DMS114 treated with DMSO at 0.1 percent for 48 hours (cell line): ENCODE measurements around the gene AP3B1.
"Not testable (repeated sequence)": the region's sequence is repeated elsewhere in the genome, so short reads cannot be mapped to it uniquely, and the experiment has no call there.

Experiments used
- DNase-seq: peaks from one replicate; lab custom pipeline; 2025; ENCODE audit not compliant: unreplicated experiment; lab: John Stamatoyannopoulos, UW

The AP3B1 gene

DNA sequence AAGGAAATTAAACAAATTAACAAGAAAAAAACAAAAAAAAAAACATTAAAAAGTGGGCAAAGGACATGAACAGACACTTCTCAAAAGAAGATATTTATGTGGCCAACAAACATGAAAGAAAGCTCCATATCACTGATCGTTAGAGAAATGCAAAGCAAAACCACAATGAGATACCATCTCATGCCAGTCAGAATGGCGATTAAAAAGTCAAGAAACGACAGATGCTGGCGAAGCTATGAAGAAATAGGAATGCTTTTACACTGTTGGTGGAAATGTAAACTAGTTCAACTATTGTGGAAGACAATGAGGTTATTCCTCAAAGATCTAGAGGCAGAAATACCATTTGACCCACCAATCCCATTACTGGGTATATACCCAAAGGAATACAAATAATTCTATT is 223.8 kb downstream of the AP3B1 start:
- not testable (repeated sequence) for DNase-seq

DNA sequence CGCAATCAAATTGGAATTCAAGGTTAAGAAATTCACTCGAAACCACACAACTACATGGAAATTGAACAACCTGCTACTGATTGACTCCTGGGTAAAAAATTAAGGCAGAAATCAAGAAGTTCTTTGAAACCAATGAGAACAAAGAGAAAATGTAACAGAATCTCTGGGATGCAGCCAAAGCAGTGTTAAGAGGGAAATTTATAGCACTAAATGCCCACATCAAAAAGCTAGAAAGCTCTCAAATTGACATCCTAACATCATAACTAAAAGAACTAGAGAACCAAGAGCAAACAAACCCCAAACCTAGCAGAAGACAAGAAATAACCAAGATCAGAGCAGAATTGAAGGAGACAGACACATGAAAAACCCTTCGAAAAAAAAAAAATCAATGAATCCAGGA is 226.9 kb downstream of the AP3B1 start:
- DNase-seq: not testable (repeated sequence)

DNA sequence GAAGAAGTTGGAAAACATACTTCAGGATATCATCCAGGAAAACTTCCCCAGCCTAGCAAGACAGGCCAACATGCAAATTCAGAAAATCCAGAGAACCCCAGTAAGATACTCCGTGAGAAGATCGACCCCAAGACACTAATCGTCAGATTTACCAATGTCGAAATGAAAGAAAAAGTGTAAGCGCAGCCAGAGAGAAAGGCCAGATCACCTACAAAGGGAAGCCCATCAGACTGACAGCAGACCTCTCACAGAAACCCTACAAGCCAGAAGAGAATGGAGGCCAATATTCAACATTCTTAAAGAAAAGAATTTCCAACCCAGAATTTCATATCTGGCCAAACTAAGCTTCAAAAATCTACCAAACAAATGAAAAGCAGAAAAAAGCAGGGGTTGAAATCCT is 227.8 kb downstream of the AP3B1 start:
- DNase-seq: not testable (repeated sequence)

DNA sequence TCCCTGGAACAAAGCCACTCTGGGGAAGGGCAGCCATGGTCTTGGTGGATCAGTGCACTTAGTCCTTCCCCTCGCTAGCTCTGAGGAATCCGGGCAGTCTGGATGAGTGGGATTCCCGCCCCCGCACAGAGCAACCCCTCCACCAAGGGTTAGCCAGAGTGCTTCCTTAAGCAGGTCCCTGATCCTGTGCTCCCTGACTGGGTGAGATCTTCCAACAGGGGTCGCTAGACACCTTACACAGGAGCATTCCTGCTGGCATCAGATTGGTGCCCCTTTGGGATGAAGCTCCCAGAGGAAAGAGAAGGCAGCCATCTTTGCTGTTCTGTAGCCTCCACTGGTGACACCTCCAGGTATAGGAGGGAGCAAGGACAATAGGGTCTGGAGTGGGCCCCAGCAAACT is 228.8 kb downstream of the AP3B1 start:
- DNase-seq: no peak

DNA sequence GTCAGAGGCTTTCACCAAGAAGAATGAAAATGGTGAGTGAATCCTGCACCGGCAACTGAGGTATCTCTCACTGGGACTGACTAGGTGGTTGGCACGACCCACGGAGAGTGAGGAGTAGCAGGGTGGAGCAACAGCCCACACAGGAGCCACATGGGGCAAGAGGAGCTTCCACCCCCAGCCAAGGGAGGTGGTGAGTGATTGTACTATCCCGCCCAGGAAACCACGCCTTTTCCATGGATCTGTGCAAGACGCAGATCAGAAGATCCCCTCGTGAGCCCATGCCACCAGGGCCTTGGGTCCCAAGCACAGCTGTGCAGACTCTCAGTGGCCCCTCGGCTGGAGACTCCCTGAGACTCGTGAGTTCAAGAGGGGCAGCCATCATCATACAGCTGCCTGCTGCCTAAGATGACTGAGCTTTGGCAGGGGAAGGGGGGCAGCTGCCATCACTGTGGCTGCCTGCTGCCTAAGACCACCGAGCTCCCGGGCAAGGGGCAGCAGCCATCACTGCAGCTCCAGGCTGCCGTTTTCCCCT is 229.5 kb downstream of the AP3B1 start:
- DNase-seq: no peak

DNA sequence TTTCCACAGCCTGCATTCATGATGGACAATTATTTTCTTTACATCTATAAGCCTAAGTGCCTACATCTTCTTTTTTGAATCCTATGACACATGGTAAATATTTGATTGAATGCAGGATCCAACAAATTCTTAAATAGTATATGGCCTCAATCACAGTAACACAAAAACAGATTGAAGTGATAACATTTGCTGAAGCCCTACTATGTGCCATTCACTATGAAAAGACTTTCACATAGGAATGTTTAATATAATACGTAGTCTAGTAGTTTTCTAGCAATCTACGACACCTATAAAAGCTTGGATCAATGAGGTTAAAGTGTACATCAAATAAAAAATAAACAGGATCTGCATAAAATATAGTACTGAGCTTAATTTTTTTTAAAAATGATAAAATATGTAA is 231.0 kb downstream of the AP3B1 start:
- DNase-seq: no peak

DNA sequence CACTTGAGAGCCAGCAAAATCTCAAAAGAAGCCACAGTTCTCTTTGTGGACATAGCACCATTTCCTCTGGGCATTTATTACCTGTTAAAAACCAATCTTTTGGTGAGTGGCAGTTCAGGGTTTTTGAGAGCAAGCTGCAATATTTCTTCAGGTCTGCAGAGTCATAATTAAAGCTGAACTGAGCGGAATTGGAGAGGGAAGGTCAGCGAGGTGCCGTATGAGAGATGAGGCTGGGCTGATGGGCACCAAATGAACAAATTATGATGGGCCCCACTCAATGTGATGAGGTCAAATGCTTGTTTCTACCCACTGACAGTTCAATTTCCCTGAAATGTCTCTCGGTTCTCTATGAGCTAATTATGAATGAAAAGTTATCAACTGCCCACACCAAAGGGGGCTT is 231.9 kb downstream of the AP3B1 start:
- DNase-seq: no peak

DNA sequence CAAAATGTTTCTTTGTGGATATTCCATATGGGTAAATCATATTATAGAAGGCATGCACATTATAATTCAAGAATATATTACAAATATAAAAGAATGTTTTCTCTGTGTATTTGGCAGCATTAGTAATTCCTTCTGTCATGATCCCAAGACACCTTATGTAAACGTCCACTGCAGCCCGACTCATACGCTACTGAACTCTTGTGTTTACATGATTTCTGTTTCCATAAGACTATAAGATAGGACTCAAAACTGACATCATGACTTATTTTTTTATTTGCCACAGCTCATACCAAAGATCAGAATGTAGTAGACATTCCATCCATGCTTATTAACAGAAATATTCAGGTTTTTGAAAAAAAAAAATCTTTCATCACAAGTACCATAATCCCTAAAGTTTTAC is 234.1 kb downstream of the AP3B1 start:
- DNase-seq: no peak

DNA sequence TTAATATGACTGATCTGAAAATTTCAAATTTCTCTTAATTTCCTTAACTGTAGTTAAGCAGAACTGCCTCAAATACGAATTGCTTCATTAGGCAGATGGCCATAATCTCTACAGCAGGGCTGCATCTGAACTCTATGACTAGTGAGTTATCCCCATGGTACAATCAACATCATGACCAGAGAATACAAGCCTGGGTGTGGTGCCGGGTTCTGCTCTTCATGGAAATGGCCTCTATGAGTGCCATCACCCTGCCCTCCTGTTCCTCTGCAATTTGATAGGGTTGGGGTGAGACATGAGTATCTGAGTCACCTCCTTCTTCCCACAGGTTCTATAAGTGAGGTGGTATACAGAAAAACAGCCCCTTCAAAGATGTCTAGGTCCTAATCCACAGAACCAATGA is 235.9 kb downstream of the AP3B1 start:
- no peak for DNase-seq

DNA sequence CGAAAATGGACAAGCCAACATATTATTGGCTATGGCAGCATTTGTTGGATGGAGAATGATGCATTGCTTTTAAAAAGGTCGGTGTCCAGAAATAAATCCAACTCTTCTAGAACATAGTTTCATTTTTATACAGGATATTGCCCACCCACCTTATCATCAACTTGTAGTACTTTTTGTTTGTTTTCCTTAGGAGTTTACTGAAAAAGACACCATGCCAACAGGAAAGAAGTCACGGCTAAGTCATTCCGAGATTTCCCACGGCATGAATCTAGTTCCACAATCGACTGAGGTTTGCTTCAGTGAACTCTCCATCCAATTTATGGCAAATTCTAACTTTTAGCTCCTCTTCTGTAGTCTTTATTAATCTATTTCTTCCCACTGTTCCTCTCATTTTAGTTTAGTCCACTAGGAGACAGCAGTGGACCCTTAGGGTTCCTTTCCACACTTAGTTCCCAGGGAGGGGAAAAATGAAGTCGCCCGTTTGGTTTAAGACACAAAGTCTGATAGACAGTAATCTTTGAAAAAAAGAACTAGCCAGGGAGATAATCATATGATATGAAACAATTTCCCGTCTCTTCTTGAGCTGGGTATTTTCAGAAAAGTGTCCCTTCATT is 237.5 kb downstream of the AP3B1 start:
- no peak for DNase-seq

DNA sequence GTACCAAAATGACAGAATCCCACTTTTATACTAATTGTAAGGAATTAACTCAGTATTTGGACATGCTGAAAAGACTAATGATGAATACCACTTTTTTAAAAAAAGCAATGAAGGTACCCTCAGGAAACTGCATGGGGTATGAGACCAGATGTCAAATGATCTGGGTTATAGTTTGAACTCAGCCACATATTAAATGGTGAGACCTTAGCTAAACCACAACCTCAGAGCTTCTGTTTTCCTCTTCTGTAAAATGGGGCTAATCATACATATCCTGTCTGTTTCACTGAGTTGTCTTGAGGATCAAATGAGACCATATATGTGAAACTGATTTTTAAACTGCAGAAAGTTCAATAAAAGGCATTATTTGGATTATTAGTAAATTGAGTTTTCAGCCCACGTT is 238.4 kb downstream of the AP3B1 start:
- no peak for DNase-seq

DNA sequence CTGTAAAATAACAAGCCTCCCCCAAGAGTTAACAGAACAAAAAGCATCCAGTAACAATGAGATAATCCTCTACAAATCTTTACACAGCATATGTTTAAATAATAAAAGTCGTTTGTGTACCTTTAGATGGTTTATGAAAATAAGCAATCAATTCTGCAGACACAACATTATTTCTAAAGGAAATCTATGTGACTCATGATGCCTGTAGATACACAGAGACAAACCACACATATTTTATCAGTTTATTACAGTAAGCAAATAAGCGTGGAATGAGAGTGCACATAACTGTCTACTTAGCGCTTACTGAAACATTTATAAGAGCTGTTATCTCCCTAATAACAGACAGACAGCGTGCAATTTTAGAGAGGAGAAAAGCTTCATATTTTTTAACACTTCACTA is 243.6 kb downstream of the AP3B1 start:
- DNase-seq: no peak

DNA sequence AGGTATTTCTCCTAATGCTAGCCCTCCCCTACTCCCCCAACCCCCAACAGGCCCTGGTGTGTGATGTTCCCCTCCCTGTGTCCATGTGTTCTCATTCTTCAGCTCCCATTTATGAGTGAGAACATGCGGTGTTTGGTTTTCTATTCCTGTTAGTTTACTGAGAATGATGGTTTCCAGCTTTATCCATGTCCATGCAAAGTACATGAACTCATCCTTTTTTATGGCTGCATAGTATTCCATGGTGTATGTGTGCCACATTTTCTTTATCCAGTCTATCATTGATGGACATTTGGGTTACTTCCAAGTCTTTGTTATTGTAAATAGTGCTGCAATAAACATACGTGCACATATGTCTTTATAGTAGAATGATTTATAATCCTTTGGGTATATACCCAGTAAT is 247.7 kb downstream of the AP3B1 start:
- DNase-seq: not testable (repeated sequence)

DNA sequence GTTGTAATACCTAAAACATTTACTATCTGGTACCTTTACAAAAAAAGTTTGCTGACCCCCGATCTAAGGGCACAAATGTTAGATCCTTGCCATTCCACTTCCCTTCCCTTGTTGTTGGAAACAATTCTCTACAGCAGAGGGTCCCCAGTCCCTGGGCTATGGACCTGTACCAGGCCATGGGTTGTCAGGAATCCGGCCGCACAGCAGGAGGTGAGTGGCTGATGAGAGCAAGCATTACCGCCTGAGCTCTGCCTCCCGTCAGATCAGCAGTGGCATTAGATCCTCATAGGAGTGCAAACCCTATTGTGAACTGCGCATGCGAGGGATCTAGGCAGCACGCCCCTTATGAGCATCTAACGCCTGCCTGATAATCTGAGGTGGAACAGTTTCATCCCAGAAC is 248.5 kb downstream of the AP3B1 start:
- no peak for DNase-seq

DNA sequence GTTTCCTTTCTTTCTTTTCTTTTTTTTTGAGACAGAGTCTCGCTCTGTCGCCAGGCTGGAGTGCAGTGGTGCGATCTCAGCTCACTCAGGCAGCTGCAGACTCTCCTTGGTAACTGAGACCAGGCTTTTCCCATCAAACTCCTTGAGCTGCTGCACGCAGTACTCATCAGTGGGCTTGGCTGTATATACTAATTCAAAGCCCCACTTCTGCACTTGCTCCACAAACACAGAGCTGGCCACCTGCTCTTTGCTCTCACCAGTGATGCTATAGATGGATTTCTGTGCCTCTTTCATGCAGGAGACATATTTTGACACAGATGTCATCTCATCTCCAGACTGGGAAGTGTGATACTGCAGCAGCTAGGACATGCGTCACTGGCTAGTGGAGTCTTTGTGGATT is 252.7 kb downstream of the AP3B1 start:
- DNase-seq: no peak

DNA sequence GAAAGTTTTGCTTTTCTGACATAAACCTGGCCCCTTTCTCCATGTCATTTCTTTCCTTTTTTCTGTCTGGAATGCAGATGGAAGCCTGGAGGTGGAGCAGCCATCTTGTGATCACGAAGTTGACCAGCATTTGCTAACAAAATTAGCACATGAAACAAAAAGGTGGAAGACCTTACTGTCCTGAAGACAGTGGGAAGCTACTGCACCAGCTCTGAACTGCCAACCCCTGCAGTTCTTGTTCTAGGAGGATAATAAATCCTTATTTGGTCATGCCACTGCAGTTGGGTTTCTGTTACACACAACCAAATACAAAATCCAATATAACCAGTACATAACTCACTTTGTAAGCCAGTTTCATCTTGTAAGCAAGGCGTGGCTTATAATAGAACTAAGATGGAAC is 269.0 kb downstream of the AP3B1 start:
- no peak for DNase-seq

DNA sequence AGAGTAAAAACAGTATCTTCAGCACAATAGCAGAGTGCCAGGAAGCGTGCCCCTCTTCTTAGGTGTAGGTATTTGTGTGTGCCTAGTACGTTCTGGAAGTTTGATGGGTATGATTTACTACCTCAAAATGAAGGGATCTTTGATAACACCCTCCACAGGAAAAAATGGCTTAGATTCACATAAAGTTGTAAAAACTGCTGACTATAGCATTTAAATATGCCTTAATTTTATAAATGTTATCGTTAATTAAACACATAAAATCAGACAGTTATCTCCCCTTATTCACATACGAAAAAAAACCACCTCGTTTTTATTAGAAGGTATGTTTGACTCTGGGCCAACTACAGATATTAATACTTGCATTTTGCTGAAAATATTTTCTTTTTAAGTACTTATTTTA is 274.8 kb downstream of the AP3B1 start:
- no peak for DNase-seq

DNA sequence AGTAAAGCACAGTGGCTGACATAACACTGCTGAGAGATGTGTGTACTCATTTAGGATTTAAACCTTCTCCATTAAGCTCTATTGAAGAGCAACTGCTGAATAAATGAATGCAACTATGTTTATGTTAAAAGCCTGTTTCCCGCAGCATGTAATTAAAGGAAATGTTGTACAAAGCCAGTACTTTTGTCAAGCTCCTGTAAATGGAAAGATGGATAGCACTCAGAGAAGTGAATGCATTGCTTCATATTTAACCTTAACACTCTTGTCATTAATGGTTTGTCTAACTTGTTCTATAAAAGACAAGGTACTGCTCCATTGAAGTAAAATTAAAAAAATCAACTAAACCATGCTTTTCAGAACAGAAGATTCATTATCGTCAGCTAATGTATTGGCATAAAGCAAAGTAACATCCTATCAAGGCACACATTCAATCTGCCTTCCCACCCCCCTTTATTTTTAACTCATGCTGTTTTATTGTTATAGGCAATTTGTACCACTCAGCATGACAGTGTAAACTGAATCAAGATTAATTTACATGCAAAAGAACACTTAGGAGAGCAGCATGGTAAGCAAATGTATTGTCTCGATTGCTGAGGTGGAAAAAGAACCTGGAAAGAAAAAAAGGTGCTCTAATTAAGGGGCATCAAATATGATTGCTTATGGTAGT is 277.5 kb downstream of the AP3B1 start:
- no peak for DNase-seq

DNA sequence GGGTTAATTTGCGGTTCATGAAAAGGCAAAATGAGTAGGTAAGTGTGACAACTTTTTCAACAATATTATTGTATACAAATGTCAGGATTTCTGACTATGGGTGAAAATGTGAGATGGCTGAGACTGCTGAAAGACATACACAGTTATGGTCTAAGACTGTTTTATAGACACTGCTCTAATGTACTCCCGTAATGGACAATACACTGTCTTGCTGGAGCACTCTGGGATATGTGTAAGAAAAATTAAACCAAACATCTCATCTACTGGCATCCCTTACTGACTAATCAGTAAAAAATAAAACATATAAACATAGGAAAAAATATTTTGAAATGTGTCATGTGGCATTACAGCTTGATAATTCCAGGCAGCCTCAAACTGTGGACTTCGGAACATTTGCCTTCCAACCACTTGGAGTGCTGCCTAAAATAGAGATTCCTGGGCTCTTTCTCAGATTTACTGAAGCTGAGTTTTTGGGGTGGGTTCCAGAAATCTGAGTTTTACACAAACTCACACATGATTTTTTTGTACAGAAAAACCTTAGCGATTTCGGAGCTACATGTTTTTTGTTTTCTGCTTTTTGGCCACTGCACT is 284.5 kb downstream of the AP3B1 start:
- DNase-seq: no peak

DNA sequence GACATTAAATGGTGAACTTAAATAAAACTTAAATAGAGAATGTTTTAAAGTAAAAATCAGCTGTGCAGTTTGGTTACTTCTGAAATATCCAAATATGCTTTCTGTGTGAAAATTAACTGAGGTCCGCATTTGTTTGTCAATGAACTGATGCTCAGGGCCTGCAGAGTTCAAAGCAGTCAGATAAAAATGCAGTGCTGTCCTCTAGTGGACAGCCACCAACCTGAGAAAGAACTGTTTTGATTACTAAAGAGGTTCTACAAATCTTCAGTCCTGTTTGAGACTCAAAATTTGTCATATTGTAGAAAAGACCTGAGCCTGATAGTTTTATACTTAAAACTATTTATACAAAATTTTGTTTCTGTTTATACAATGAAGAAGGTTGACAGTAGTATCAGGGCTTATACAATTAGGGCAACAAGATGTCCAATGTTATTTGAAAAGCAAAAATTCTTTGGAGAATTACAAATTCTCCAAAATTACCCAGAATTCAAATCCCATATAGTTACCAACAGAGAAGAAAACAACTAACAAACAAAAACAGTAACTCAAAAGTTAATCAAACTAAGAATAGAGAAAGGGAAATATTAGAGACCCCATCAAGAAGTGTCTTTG is 286.0 kb downstream of the AP3B1 start:
- DNase-seq: peak; percentile 55

DNA sequence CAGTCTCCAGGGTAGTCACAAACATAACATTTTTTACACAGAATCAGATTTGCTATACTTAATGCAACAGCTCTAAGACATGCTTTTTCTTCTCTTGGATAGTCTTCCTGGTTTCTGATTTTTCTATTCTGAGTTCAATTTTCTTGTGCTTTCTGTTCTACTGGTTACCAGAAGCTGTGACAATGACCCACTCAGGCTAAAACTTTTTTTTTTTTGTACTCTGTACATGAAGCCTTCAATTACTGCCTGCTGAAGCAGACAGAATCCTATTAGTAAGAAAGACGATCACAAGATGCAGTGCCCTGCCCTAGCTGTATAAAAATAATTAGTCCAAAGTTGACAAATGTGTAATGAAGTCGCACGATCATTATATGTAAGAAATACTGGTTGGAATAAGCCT is 287.3 kb downstream of the AP3B1 start:
- DNase-seq: no peak

DNA sequence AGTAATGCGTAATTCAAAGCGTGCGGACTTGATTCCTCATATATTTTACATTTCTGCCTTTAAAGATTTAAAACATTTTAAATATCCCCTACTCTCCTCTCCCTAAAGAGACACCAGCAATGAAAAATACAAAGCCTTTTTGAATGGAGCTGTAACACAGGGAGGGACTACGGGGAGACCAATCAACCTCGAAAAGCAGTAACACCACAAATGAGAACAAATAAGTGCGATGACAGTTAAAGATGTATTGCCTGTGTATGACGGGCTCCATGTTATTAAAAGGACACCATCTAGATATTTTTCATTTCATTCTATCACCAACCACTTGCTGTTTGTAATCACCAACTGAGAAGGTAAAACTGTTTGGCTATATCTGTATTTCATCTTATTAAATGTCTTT is 288.0 kb downstream of the AP3B1 start:
- no peak for DNase-seq
